Common myeloid progenitor, CD34-positive (primary cell): ENCODE measurements around the gene ADAMTSL1.

Source experiments
- CTCF ChIA-PET: fragments of 350-600 bp; sonication (Branson Sonifier 250); formaldehyde crosslinking; loops from one replicate; lab custom pipeline; 2021; ENCODE audit warnings: antibody characterized with exemption; lab: Charles Lee
- POLR2A ChIA-PET: fragments of 350-600 bp; sonication (Branson Sonifier 250); formaldehyde crosslinking; loops from one replicate; lab custom pipeline; 2021; ENCODE audit warnings: antibody characterized with exemption; lab: Charles Lee
- DNase-seq, 3 donors: peaks; one replicate each; pipeline versions ENCODE4 v3.0.0 to v3.0.0-alpha.2; 2013
- H3K27ac ChIP-seq, 2 experiments: 1 replicate in 1 of 2; 2 replicates in 1 of 2; pipeline ENCODE4 v1.7.0; 2013; ENCODE audit warnings: inconsistent platforms in 2 of 2, low read length in 2 of 2, mild to moderate bottlenecking in 2 of 2, low read depth in 1 of 2, moderate library complexity in 1 of 2; ENCODE audit not compliant: severe bottlenecking in 2 of 2, insufficient read depth in 1 of 2, poor library complexity in 1 of 2
- H3K27me3 ChIP-seq, 5 experiments: replicated peaks in 2 of 5; 1 replicate in 3 of 5; 2 replicates in 2 of 5; pipeline versions ENCODE4 v1.6.1 to v1.7.0; 2013; ENCODE audit warnings: low read length in 4 of 5, mild to moderate bottlenecking in 2 of 5, moderate library complexity in 2 of 5, inconsistent platforms in 1 of 5; ENCODE audit not compliant: insufficient read depth in 5 of 5, control insufficient read depth in 4 of 5
- H3K36me3 ChIP-seq, 4 experiments: 1 replicate in 2 of 4; 2 replicates in 2 of 4; pipeline versions ENCODE4 v1.6.1 to v1.7.0; 2013; ENCODE audit warnings: low read length in 3 of 4, control low read depth in 1 of 4, mild to moderate bottlenecking in 1 of 4; ENCODE audit not compliant: control insufficient read depth in 4 of 4, insufficient read depth in 4 of 4
- H3K4me1 ChIP-seq, 4 experiments: 1 replicate in 3 of 4; 2 replicates in 1 of 4; pipeline versions ENCODE4 v1.6.1 to v1.7.1; 2013; ENCODE audit warnings: low read length in 3 of 4, mild to moderate bottlenecking in 3 of 4, control low read depth in 1 of 4, inconsistent platforms in 1 of 4, moderate library complexity in 1 of 4; ENCODE audit not compliant: control insufficient read depth in 4 of 4, insufficient read depth in 4 of 4; ENCODE audit errors: control extremely low read depth in 1 of 4
- H3K4me3 ChIP-seq, 7 experiments: 1 replicate in 4 of 7; 2 replicates in 3 of 7; pipeline versions ENCODE4 v1.5.1 to v1.7.0; 2013; ENCODE audit warnings: mild to moderate bottlenecking in 7 of 7, low read length in 6 of 7, moderate library complexity in 6 of 7, inconsistent platforms in 2 of 7, low read depth in 2 of 7, control low read depth in 1 of 7; ENCODE audit not compliant: insufficient read depth in 4 of 7, control insufficient read depth in 1 of 7; ENCODE audit errors: extremely low read depth in 1 of 7
- H3K9me3 ChIP-seq, 5 experiments: 1 replicate in 4 of 5; 2 replicates in 1 of 5; pipeline versions ENCODE4 v1.6.1 to v1.7.1; 2013; ENCODE audit warnings: low read length in 4 of 5, mild to moderate bottlenecking in 2 of 5, inconsistent platforms in 1 of 5, low read depth in 1 of 5, moderate library complexity in 1 of 5; ENCODE audit not compliant: control insufficient read depth in 4 of 5, insufficient read depth in 2 of 5; ENCODE audit errors: control extremely low read depth in 1 of 5
- whole genome bisulfite sequencing: methylation state at CpG from one replicate; pipeline ENCODE4 v1.1.5; 2013; ENCODE audit not compliant: insufficient coverage; 5-methylcytosine and 5-hydroxymethylcytosine counted together

The ADAMTSL1 gene

DNA sequence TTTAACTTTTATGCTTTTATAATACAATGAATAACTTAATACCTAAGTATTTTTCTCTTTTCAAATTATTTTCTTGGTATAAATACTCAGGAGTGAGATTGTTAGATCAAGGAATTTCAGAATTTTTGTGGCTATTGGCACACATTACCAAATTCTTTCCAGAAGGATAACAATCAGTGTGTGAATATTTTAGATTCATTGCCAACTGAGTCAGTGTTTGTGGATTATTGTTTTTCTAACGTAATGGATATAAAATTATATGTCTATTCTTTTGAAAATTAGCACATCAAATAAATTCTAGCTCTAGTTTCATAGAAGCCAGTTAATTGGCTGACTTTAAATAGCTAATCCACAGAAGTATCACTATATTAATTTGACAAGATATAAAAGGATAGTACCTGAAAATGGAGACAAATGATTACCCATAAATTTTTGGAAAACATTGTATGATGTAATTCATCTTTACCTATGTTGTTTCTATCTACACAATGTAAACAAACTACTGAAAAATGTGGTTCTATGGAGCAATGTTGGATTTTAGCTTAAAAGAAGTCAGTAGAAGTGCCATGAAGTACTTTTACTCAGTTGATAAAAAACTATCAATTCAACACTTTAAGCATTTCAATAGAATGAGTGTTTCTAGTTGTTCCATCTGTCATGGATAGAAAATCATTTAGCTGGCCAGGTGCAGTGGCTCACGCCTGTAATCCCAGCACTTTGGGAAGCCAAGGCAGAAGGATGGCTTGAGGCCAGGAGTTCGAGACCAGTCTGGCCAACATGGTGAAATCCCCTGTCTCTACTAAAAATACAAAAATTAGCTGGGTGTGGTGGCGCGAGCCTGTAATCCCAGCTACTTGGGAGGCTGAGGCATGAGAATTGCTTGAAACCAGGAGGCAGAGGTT, 185.1 kb downstream of the ADAMTSL1 start:
- no peak overlapping the region for H3K27ac ChIP-seq
- H3K27me3 ChIP-seq = peaks cover 0 to 2% (median 0%) of the 10 kb centered on the region in 5 experiments
- H3K4me1 ChIP-seq = no peaks in the 10 kb centered on the region
- H3K4me3 ChIP-seq = no peak overlapping the region
- POLR2A ChIA-PET = no interaction called here
- H3K9me3 ChIP-seq = no peaks in the 10 kb centered on the region
- 97% methylated on average over 4 of the region's 5 CpGs for WGBS
- no peak for DNase-seq
- no peaks in the 10 kb centered on the region for H3K36me3 ChIP-seq
- CTCF ChIA-PET = no interaction called here

DNA sequence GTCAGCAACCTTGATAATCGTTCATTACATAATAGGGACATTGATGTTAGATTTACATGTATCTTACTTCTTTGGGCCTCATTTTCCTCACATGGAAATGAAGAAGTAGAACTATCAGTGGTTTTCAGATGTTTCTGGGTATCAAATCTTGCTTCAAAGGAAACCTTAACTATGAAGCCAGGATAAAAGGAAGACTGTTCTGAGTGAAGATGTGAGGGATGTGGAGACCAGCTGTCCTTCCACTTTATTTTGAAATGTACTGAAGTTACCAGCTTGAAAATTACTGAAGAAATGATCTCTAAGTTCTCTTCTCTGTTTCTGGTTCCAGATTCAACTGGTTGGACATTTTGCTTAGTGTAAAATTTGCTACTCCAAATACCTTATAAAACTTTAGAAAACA, 186.0 kb downstream of the ADAMTSL1 start:
- ChIA-PET CTCF (no interaction called here), POLR2A (no interaction called here)
- WGBS = 100% methylated on average over 1 of the region's 1 CpG
- DNase-seq = no peak
- Histone ChIP-seq H3K4me3 (no peak overlapping the region), H3K36me3 (no peaks in the 10 kb centered on the region), H3K27me3 (peaks cover 0 to 2% (median 0%) of the 10 kb centered on the region in 5 experiments), H3K4me1 (no peaks in the 10 kb centered on the region), H3K27ac (no peak overlapping the region), H3K9me3 (no peaks in the 10 kb centered on the region)

DNA sequence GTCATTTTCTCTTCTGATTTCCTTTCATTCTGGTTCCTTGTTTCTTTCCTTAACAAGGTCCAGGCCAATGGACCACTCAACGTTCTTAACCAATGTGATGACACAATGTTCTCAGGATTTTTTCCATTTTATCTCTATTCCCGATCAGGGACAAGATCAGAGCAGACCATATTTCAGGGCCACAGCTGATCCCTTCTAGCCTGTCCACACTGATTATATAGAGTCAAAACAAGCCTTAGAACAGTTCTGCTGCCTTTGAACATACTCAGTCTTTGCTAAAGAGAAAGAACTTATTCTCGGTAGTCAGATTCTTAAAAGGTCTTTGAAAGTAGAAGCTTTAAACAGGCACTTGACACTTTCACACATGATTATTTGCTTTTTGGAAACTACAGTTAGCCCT, 188.4 kb downstream of the ADAMTSL1 start:
- CTCF ChIA-PET = no interaction called here

GRCh38 chr9:18665947-18666346, 192.0 kb downstream of the ADAMTSL1 start:
- Histone ChIP-seq H3K27me3 (peaks cover 0 to 1% (median 0%) of the 10 kb centered on the region in 5 experiments), H3K9me3 (no peaks in the 10 kb centered on the region), H3K27ac (no peak overlapping the region), H3K4me1 (no peaks in the 10 kb centered on the region), H3K4me3 (no peak overlapping the region), H3K36me3 (no peaks in the 10 kb centered on the region)
- DNase-seq = no peak
- ChIA-PET POLR2A (no interaction called here), CTCF (no interaction called here)
- WGBS = no CpG with 5 or more reads among the region's 1 CpG

More for the DNA sequence above, 188.4 kb downstream of the ADAMTSL1 start:
- WGBS = 87% methylated on average over 3 of the region's 3 CpGs
- Histone ChIP-seq H3K9me3 (no peaks in the 10 kb centered on the region), H3K27me3 (peaks cover 0 to 2% (median 0%) of the 10 kb centered on the region in 5 experiments), H3K36me3 (no peaks in the 10 kb centered on the region), H3K27ac (no peak overlapping the region), H3K4me3 (no peak overlapping the region), H3K4me1 (no peaks in the 10 kb centered on the region)
- POLR2A ChIA-PET = no interaction called here
- no peak for DNase-seq

DNA sequence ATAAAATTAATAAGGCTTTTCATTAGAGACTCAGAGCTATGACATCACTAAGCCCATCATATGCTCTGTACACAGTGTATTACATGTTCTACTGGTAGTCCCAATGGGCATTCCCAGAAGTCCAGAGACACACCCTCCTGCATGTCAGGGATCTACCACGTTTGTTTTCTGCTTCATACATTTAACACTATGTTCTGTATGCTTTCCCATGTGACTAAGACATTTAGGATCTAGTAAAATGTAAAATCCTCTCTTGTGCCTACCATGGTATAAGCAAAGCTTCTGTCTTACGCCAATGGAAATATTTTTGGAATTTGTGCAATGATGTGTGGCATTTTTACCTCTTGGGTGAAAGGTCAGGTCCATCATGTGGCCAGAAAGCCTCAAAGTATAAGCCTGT, 192.4 kb downstream of the ADAMTSL1 start:
- H3K9me3 ChIP-seq = no peaks in the 10 kb centered on the region
- ChIA-PET POLR2A (no interaction called here), CTCF (interaction anchor here (0.5 kb wide), 1 partner anchor 119 kb away, joined by 3 read pairs; no protein-coding TSS in a partner anchor)
- H3K27ac ChIP-seq = no peak overlapping the region
- H3K4me1 ChIP-seq = no peaks in the 10 kb centered on the region
- peaks cover 0 to 1% (median 0%) of the 10 kb centered on the region in 5 experiments for H3K27me3 ChIP-seq
- no peak for DNase-seq
- no peaks in the 10 kb centered on the region for H3K36me3 ChIP-seq
- WGBS = 100% methylated on average over 1 of the region's 2 CpGs
- no peak overlapping the region for H3K4me3 ChIP-seq

GRCh38 chr9:18666986-18667772, 193.2 kb downstream of the ADAMTSL1 start:
- 91% methylated on average over 4 of the region's 6 CpGs for WGBS
- ChIA-PET POLR2A (no interaction called here), CTCF (interaction anchor here (0.5 kb wide), 1 partner anchor 120 kb away, joined by 3 read pairs; no protein-coding TSS in a partner anchor)
- Histone ChIP-seq H3K27ac (no peak overlapping the region), H3K4me3 (no peak overlapping the region), H3K27me3 (peaks cover 0 to 1% (median 0%) of the 10 kb centered on the region in 5 experiments), H3K9me3 (no peaks in the 10 kb centered on the region), H3K4me1 (no peaks in the 10 kb centered on the region), H3K36me3 (no peaks in the 10 kb centered on the region)
- DNase-seq = no peak

- Histone ChIP-seq H3K4me3 (no peak overlapping the region), H3K36me3 (no peaks in the 10 kb centered on the region), H3K27ac (no peak overlapping the region), H3K27me3 (peaks cover 0 to 1% (median 0%) of the 10 kb centered on the region in 5 experiments), H3K4me1 (no peaks in the 10 kb centered on the region), H3K9me3 (no peaks in the 10 kb centered on the region)
- POLR2A ChIA-PET = no interaction called here
- CTCF ChIA-PET = no interaction called here
- DNase-seq = no peak
- no CpG with 5 or more reads among the region's 2 CpGs for WGBS
Observed at GRCh38 chr9:18668944-18669343, 195.0 kb downstream of the ADAMTSL1 start.
